ENCODE results near the gene MMP3.

MMP3 gene

GRCh38 chr11:102831489-102832440 lies 11.6 kb downstream of the MMP3 start:
- DNase-seq = no peak

- DNase-seq = no peak
Measured at GRCh38 chr11:102831128-102831488, 12.3 kb downstream of the MMP3 start.

GRCh38 chr11:102830001-102830727 lies 13.2 kb downstream of the MMP3 start:
- no peak for DNase-seq

- DNase-seq = no peak
Measured at GRCh38 chr11:102829316-102830000, 14.0 kb downstream of the MMP3 start.

GRCh38 chr11:102824556-102824955 lies 18.9 kb downstream of the MMP3 start:
- DNase-seq = no peak

- no peak for DNase-seq
Measured at GRCh38 chr11:102819491-102819890, 23.9 kb downstream of the MMP3 start.

- no peak for DNase-seq
Measured at GRCh38 chr11:102813484-102813883, 29.9 kb downstream of the MMP3 start.

GRCh38 chr11:102812188-102812587 lies 31.2 kb downstream of the MMP3 start:
- no peak for DNase-seq

GRCh38 chr11:102810950-102811660 lies 32.3 kb downstream of the MMP3 start:
- DNase-seq = no peak

GRCh38 chr11:102809971-102810370 lies 33.4 kb downstream of the MMP3 start:
- no peak for DNase-seq

- peak; percentile 38 for DNase-seq
Measured at GRCh38 chr11:102807921-102808320, 35.5 kb downstream of the MMP3 start.

- no peak for DNase-seq
Measured at GRCh38 chr11:102806296-102806695, 37.1 kb downstream of the MMP3 start.

- no peak for DNase-seq
Measured at GRCh38 chr11:102802341-102802740, 41.1 kb downstream of the MMP3 start.

GRCh38 chr11:102800767-102801166 lies 42.6 kb downstream of the MMP3 start:
- no peak for DNase-seq

GRCh38 chr11:102799681-102800340 lies 43.6 kb downstream of the MMP3 start:
- no peak for DNase-seq

GRCh38 chr11:102798012-102798746 lies 45.2 kb downstream of the MMP3 start, which contains the start of gene MMP1:
Gene MMP1, minus strand, starts transcription at chr11:102798160. Its CDS starts 68 bp downstream, at chr11:102798092.
- DNase-seq = no peak

GRCh38 chr11:102794382-102794781 lies 49.0 kb downstream of the MMP3 start:
- DNase-seq = no peak

GRCh38 chr11:102793677-102794290 lies 49.6 kb downstream of the MMP3 start:
- DNase-seq = no peak

GRCh38 chr11:102792604-102793003 lies 50.8 kb downstream of the MMP3 start:
- no peak for DNase-seq

GRCh38 chr11:102791271-102792036 lies 52.0 kb downstream of the MMP3 start:
- no peak for DNase-seq

All from NCI-H1105 (cell line).